ENCODE data around the gene GALNT17. TPM values are rescaled to one million over a fixed set of nuclear protein-coding genes. Genes with fewer than 3 reads are reported as not detected.

GALNT17 gene
- total RNA-seq, 1 donor from 2014 or later = not detected

GRCh38 chr7:71486414-71486813 is 354.5 kb downstream of the GALNT17 start:
- DNase-seq (ENCODE audit: low read depth) (no peak), FAIRE-seq (no peak)
- Histone ChIP-seq H3K36me3 (ENCODE audit: control insufficient read depth, insufficient read depth, low read length) (no peaks in the 10 kb centered on the region), H3K27me3 (ENCODE audit: control insufficient read depth, insufficient read depth, low read length) (no peaks in the 10 kb centered on the region), H3K4me3 (ENCODE audit: low read depth, low read length) (no peak overlapping the region)
- no peak for TF ChIP-seq CTCF (IDR thresholded peaks at IDR 0.05; ENCODE audit: insufficient read depth, low read length, severe bottlenecking)

DNA sequence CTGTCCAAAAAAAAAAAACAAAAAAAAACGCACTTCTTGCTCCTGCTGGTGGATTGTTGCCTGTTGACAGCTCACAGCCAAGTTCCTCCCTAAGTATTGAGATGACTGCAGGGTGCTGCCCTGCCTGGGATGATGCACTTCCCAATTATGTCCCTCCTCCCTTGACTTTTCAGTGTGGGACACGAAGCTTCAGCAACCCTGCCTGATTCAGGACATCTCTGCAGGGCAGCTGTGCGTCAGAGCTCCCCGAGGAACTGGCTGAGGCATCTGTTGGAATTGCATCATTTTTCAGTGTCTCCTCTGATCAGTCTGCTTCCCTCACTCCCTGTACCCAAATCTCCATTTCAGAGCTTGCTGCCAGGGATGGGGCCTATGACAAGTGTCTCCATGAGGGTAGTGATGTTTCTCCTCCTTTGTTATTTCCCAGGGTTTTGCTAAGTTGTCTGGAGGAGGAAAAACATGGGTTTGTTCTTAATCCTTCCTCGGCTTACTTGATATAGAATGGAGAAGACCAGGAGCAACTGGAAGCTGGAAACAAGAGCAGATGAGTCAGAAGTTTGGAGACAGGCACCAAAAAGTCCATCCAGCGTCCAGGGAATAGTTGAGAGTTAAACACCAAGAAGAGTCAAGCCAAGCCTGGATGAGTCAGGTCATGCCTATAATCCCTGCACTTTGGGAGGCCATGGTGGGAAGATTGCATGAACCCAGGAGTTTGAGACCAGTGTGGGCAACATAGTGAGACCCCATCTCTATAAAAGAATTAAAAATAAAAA is 355.1 kb downstream of the GALNT17 start:
- Histone ChIP-seq H3K27me3 (ENCODE audit: control insufficient read depth, insufficient read depth, low read length) (no peaks in the 10 kb centered on the region), H3K36me3 (ENCODE audit: control insufficient read depth, insufficient read depth, low read length) (no peaks in the 10 kb centered on the region), H3K4me3 (ENCODE audit: low read depth, low read length) (no peak overlapping the region)
- peak; percentile 43 for FAIRE-seq
- no peak for DNase-seq (ENCODE audit: low read depth)
- no peak for TF ChIP-seq CTCF (IDR thresholded peaks at IDR 0.05; ENCODE audit: insufficient read depth, low read length, severe bottlenecking)

DNA sequence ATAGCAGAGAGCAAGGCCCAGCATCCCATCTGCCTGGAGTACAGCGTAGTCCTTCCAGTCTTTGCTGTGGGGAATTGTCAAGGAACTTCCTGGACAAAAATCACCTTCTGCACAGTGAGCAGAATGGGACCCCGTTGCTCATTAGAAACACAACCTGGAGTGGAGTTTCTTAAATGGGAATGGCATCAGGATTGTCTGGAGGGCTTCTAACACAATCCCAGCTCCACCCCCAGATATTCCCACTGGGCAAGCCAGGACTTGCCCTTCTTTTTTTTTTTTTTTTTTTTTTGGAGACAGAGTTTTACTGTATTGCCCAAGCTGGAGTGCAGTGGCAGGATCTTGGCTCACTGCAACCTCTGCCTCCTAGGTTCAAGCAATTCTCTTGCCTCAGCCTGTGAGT is 356.4 kb downstream of the GALNT17 start:
- Histone ChIP-seq H3K27me3 (ENCODE audit: control insufficient read depth, insufficient read depth, low read length) (no peaks in the 10 kb centered on the region), H3K36me3 (ENCODE audit: control insufficient read depth, insufficient read depth, low read length) (no peaks in the 10 kb centered on the region), H3K4me3 (ENCODE audit: low read depth, low read length) (no peak overlapping the region)
- FAIRE-seq = no peak
- DNase-seq (ENCODE audit: low read depth) = no peak
- TF ChIP-seq CTCF (IDR thresholded peaks at IDR 0.05; ENCODE audit: insufficient read depth, low read length, severe bottlenecking) = no peak

GRCh38 chr7:71491336-71491735 is 359.4 kb downstream of the GALNT17 start:
- Histone ChIP-seq H3K27me3 (ENCODE audit: control insufficient read depth, insufficient read depth, low read length) (no peaks in the 10 kb centered on the region), H3K36me3 (ENCODE audit: control insufficient read depth, insufficient read depth, low read length) (no peaks in the 10 kb centered on the region), H3K4me3 (ENCODE audit: low read depth, low read length) (no peak overlapping the region)
- DNase-seq (ENCODE audit: low read depth) (no peak), FAIRE-seq (no peak)
- no peak for TF ChIP-seq CTCF (IDR thresholded peaks at IDR 0.05; ENCODE audit: insufficient read depth, low read length, severe bottlenecking)

DNA sequence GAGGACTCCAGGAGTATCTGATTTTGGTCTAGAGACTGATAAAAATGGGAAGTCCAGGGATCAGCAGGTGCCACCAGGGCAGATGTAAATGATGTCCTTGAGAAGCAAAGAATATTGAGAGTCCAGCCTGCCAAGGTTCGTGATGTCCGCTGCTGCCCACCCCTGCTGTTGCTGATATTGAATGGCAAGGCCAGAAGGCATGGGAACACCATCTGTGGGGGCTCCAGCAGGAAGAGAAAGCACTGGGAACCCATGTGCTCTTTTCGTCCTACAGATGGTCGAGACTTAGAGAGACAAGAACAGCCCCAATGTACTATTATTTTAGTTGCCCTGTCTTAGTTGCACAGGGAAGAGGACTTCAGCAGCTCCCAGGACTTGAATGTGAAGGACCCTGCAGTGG is 363.9 kb downstream of the GALNT17 start:
- FAIRE-seq (no peak), DNase-seq (ENCODE audit: low read depth) (no peak)
- Histone ChIP-seq H3K36me3 (ENCODE audit: control insufficient read depth, insufficient read depth, low read length) (no peaks in the 10 kb centered on the region), H3K27me3 (ENCODE audit: control insufficient read depth, insufficient read depth, low read length) (no peaks in the 10 kb centered on the region), H3K4me3 (ENCODE audit: low read depth, low read length) (no peak overlapping the region)
- no peak for TF ChIP-seq CTCF (IDR thresholded peaks at IDR 0.05; ENCODE audit: insufficient read depth, low read length, severe bottlenecking)

All from bronchial epithelial cell (primary cell).